ENCODE measurements around the gene ODC1. TPM values are rescaled to one million over a fixed set of nuclear protein-coding genes. Genes with fewer than 3 reads are reported as not detected.

The ODC1 gene
- total RNA-seq, 2 donors from 2014 or later, result 104 to 123 TPM

GRCh38 chr2:10400978-10401951, 46.9 kb downstream of the ODC1 start:
- ATAC-seq (ENCODE audit: insufficient number of reproducible peaks, low FRiP score, low read depth), result no peak
- no peaks in the 10 kb centered on the region for H3K36me3 ChIP-seq
- no peak for DNase-seq (ENCODE audit: low spot score)
- no peaks in the 10 kb centered on the region for H3K27me3 ChIP-seq (replicated peaks; ENCODE audit: insufficient read depth)
- no peak overlapping the region for H3K27ac ChIP-seq
- TF ChIP-seq, protein P1, sequence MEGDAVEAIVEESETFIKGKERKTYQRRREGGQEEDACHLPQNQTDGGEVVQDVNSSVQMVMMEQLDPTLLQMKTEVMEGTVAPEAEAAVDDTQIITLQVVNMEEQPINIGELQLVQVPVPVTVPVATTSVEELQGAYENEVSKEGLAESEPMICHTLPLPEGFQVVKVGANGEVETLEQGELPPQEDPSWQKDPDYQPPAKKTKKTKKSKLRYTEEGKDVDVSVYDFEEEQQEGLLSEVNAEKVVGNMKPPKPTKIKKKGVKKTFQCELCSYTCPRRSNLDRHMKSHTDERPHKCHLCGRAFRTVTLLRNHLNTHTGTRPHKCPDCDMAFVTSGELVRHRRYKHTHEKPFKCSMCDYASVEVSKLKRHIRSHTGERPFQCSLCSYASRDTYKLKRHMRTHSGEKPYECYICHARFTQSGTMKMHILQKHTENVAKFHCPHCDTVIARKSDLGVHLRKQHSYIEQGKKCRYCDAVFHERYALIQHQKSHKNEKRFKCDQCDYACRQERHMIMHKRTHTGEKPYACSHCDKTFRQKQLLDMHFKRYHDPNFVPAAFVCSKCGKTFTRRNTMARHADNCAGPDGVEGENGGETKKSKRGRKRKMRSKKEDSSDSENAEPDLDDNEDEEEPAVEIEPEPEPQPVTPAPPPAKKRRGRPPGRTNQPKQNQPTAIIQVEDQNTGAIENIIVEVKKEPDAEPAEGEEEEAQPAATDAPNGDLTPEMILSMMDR (IDR thresholded peaks at IDR 0.05), result no peak
- no peak overlapping the region for H3K4me3 ChIP-seq
- H3K9me3 ChIP-seq, result no peaks in the 10 kb centered on the region
- peaks cover 19 to 35% of the 10 kb centered on the region in 2 donors for H3K4me1 ChIP-seq (ENCODE audit: control insufficient read depth in 1 of 2, low read depth in 2 of 2)

DNA sequence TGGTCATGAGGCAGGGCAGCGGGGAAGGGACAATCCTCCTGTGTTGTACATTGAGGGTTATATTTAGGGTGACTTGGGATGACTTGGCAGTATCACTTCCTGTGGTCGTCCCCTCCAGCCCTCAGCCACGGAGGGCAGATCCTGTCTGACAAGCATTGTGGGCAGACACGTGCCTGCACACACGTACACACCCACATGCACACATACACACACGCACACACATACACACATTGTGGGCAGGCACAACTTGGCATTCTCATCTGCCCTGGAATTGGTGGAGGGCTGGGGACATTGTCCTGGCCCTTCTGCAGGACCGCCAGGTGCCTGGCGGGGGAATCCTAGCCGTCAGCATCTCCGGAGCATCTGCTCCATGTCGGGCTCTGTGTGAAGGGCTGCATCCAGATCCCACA, 47.6 kb downstream of the ODC1 start:
- no peak for DNase-seq (ENCODE audit: low spot score)
- Histone ChIP-seq H3K36me3 (no peaks in the 10 kb centered on the region), H3K27me3 (replicated peaks; ENCODE audit: insufficient read depth) (no peaks in the 10 kb centered on the region), H3K9me3 (no peaks in the 10 kb centered on the region), H3K27ac (no peak overlapping the region), H3K4me1 (ENCODE audit: control insufficient read depth in 1 of 2, low read depth in 2 of 2) (peaks cover 12 to 28% of the 10 kb centered on the region in 2 donors), H3K4me3 (no peak overlapping the region)
- no peak for ATAC-seq (ENCODE audit: insufficient number of reproducible peaks, low FRiP score, low read depth)
- TF ChIP-seq, protein P1 (IDR thresholded peaks at IDR 0.05), result no peak

DNA sequence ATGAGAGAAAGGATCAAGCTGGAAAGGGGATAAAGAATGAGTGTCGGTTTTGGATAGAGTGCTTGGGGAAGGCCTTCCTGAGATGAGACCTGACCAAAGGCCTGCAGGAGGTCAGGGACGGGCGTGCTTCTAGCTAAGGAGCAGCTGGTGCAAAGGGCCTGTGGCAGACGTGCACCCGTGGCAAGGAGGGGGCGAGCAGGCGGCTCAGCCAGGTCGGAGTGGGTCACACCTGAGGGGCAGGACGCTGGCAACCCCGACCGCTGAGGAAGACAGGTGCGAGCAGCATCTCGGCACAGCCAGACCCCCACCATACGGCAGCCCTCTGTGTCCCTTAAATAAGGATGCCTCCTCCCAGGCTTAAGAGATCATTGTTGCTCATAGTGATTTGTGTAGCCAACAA, 48.1 kb downstream of the ODC1 start:
- no peak overlapping the region for H3K4me3 ChIP-seq
- H3K27ac ChIP-seq, result peak overlapping the region in 1 of 2 donors; percentile 14
- no peaks in the 10 kb centered on the region for H3K27me3 ChIP-seq (replicated peaks; ENCODE audit: insufficient read depth)
- TF ChIP-seq, protein P1 (IDR thresholded peaks at IDR 0.05), result no peak
- DNase-seq (ENCODE audit: low spot score), result no peak
- no peaks in the 10 kb centered on the region for H3K9me3 ChIP-seq
- peaks cover 10 to 25% of the 10 kb centered on the region in 2 donors for H3K4me1 ChIP-seq (ENCODE audit: control insufficient read depth in 1 of 2, low read depth in 2 of 2)
- no peak for ATAC-seq (ENCODE audit: insufficient number of reproducible peaks, low FRiP score, low read depth)
- H3K36me3 ChIP-seq, result no peaks in the 10 kb centered on the region

GRCh38 chr2:10399358-10399757, 48.8 kb downstream of the ODC1 start:
- TF ChIP-seq, protein P1 (IDR thresholded peaks at IDR 0.05), result no peak
- DNase-seq (ENCODE audit: low spot score) (no peak), ATAC-seq (ENCODE audit: insufficient number of reproducible peaks, low FRiP score, low read depth) (no peak)
- Histone ChIP-seq H3K4me1 (ENCODE audit: control insufficient read depth in 1 of 2, low read depth in 2 of 2) (peaks cover 3 to 18% of the 10 kb centered on the region in 2 donors), H3K36me3 (no peaks in the 10 kb centered on the region), H3K27ac (no peak overlapping the region), H3K4me3 (no peak overlapping the region), H3K9me3 (no peaks in the 10 kb centered on the region), H3K27me3 (replicated peaks; ENCODE audit: insufficient read depth) (no peaks in the 10 kb centered on the region)

DNA sequence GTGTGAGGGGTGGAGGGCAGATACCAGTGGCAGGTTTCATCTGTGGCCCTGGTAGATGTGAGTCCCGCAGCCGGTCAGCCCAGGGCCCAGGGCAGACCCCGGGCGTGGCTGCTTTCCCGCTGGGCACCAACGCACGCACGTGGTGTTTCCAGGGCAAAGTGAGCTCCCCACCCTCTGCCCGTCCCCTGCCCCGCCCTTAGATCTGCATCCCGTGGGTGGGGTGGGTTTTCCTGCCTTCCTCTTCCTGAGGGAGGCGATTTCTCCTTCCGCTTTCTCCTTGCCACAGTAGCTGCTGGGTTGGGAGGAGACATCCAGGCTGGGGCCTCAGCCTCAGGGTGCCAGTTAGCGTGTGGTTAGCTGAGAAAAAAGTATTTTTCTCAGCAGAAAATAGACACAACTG, 49.6 kb downstream of the ODC1 start:
- DNase-seq (ENCODE audit: low spot score) (no peak), ATAC-seq (ENCODE audit: insufficient number of reproducible peaks, low FRiP score, low read depth) (no peak)
- TF ChIP-seq, protein P1 (IDR thresholded peaks at IDR 0.05), result no peak
- no peaks in the 10 kb centered on the region for H3K9me3 ChIP-seq
- H3K36me3 ChIP-seq, result no peaks in the 10 kb centered on the region
- no peak overlapping the region for H3K4me3 ChIP-seq
- no peak overlapping the region for H3K27ac ChIP-seq
- no peaks in the 10 kb centered on the region for H3K27me3 ChIP-seq (replicated peaks; ENCODE audit: insufficient read depth)
- peaks cover 0 to 10% of the 10 kb centered on the region in 2 donors for H3K4me1 ChIP-seq (ENCODE audit: control insufficient read depth in 1 of 2, low read depth in 2 of 2)

Data from thoracic aorta (tissue), 2 donors.